Fibroblast of the conjunctiva (primary cell): ENCODE measurements around the gene PREX1.

Experiments used
- DNase-seq: peaks from one replicate; pipeline ENCODE4 v3.0.0-alpha.2; 2010; ENCODE audit warnings: low read depth

The PREX1 gene

DNA sequence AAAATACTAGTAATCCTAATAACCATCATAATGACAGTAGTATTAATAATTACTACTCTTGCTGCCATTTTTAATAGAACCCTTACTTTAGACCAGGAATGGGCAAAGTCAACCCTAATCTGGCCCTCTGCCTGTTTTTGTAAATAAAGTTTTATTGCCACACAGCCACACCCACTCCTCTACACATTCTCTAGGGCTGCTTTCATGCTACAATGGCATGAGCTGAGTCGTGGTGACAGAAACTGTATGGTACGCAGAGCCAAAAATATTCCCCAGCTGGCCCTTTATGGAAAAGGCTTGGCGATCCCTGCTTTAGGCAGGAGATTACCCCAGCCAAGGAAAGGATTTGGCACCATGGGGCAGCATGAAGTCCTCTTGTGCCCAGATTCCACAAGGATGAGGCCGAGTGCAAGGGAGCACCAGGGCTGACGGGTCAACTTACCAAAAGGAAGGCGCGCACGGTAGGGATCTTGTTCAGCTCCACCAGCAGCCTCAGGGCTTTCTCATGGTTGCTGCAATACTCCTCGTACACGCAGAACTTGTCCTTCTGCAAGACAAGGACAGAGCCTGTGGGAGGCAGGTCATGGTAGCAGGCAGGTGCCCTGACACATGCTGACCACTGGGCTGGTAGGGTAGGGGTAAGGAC lies 93.6 kb downstream of the PREX1 start:
- no peak for DNase-seq

DNA sequence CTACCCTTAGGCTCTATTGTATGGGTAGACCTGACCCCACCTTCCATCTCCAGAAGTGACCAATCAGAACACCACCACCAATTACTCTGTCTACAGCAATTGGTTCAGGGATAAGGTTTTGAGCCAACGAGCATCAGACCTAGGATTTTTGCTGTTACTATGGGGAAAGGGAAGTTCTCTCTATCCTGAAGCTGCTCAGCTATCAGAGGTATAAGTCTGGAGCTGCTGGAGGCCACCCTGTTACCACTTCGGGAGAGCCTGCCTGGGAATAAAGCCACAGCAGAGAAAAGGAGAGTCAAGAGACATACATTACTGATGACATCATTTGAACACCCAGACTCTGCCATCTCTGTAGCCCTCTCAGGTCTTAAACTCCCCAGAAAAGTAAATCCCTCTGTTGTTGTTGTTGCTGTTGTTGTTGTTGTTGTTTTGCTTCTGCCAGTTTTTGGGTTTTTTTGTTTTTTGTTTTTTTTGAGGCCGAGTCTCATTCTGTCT lies 94.5 kb downstream of the PREX1 start:
- no peak for DNase-seq

DNA sequence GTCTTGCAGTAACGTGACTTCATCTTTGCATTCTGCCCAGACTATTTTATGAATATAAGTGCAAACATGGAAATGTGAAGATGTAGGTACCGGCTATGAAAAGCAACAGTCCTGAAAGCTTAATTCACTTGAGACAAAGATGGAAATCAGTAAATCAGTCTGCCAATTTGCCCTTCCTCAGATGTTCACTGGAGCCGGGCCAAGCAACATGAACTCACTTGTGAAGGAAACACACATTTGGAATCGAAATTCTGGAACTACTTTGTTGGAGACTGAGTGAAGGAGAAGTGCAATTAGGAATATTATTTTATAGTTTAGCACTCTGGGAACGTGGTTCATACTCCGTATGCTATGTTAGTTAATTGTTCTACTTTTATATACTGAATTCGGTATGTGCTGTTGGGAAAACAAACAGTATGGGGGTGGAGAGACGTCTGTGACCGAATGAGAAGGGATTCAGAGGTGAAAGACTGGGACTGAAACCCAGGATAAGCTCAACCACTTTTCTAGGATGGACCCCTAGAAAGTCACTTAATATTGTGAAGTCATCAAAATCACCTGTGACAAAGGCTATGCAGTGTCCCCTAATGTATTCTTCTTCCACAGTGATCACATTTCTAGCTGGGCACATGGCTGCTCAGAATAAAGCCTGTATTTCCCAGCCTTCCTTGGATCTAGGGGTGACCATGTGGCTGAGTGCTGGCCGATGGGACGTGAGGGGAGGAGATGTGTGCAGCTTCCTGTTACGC lies 95.5 kb downstream of the PREX1 start:
- no peak for DNase-seq

DNA sequence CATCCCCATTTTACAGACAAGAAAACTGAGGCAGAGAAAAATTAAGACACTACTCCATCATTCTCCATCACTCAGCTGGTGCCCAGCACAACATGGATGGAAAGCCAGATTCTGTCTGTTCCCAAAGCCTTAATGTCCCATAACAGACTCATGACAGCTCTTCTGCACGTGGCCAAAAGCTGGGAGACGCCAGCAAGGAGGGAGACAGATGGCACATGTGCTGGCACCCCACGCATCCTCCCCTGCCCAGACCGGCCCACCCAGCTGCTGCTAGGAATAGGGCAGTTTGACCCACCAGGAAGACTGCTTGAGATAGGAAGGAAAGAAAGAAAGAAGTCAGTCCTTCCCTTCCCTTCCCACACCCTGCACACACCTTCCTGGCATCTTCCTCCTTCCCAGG lies 96.3 kb downstream of the PREX1 start:
- no peak for DNase-seq

DNA sequence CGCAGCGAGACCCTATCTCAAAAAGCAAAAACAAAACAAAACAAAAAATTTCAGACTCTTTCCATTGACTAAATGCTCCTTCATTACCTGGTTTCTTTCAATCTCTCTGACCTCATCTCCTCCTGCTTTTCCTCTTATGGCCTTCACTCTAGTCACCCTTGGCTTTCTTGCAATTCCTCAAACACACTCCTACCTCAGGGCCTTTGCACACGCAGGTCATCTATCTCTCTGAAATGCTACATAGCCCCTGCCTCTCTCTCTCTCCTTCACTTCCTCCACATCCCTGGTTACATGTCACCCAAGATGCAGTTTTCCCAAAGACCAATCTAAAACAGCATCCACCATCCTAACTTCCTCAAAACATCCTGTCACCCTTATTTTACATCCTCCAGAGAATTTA lies 96.8 kb downstream of the PREX1 start:
- DNase-seq = no peak

DNA sequence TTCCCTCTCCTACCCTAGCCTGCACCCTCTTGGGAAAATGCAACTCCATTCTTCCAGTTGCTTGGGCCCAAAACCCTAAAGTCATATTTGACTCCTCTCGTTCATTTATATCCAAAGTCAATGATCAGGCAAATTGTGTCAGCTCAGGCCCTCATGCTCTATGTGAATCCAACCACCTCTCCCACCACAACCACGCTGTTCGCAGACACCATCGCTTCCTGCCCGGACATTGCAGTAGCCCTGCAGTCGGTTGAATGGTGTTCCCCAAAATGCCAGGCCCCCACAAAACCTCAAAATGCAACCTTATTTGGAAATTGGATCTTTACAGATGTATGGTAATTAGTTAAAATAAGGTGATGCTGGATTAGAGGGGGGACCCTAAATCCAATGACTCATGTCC lies 98.3 kb downstream of the PREX1 start:
- DNase-seq = no peak

DNA sequence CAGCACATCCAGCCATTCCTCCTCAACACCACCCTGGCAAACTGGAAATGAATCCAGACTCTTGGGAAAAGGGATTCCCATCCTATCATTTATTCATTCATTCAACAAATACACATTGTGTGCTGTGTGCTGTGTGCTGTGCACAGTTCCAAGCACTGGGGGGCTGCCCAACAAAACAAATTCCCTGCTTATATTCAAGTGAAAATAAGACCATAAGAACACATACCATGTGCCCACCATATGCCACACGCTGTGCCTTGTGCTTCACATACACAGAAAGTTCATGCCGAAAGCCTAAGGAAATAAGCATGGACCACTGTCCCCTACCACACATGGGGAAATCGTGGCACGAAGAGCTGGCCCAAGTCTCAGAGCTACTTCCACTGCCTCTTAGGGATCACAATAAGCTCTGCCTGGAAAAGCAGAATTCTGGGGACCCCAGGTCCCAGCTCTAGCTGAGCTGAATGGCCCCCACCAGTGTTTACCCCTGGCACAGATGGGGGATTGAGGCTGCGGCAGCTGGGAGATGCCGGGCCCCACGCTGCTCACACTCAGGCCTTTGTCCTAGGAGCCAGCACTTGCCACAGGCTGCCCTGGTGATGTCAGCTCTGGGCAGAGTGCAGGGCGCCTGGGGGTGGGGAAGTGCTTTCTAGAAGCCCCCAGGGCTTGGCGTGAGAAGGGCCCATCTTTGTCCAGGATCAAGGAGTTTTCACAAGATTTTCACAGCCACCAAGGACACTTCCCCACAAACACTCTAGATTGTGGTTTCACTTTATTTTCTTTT lies 99.6 kb downstream of the PREX1 start:
- DNase-seq = no peak

DNA sequence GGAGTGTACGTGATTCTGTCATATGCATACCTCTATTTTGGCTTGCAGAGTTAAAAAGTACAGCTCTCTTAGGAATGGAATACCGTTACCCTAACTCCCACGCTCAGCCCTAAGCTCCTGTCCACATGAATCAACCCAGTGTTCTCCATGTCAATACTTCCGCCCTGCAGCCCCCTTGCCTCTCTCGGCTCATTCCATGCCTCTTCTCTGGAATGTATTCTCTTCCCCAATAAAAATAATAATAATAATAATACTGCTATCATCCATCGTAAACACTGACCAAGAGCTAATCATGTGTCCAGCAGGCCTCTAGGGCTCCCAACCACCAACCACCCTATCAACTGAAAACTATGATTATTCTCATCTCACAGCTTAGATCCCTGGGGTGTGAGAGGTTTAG lies 100.6 kb downstream of the PREX1 start:
- DNase-seq = no peak

DNA sequence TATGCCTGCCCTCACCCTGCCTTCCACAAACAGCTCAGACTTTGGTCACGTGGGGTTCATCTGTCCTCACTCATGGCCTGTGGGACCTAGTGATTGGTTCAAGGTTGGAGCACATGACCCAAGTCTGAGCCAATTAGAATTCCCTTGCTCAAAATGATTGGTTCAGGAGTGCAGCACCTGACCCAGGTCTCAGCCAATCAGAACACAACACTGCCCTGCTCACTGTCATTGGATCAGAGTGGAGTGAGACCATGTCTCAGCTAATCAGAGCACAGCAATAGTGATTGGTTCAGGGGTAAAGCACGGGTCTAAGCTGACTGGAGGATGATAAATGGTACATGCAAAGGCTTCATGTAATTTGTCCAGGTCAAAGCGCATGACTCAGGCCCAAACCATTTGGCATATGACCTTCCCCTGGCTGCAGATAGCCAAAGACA lies 102.2 kb downstream of the PREX1 start:
- DNase-seq = no peak

DNA sequence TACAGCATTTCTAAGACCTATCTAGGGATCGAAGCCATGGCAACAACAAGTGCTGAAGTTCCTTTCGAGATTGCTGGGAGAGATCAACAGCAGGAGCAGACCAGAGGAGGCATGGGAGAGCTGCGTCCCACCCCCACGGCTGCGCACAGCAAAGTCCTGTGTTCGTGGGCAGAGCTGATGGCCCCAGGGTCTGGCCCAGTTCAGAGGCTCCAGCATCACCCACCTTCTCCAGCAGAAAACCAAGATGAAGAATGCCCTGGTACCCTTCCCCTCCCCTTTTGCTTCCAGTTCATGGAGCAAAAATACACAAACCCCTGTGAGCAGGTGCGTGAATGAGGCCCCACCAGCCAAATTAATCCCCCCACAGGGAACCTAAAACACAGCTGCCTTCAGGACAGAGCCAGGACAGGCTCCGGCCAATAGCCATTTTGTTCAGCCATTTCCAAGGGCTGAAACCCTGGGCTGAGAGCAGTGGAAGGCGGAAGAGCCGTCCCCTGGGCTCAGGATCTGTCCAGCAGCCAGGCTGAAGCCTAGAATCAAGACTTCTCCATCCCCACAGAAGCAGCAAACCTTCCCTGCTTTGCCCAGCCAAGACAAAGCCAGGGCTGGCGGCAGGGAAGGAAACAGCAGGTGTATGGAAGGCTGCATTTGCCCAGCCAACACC lies 102.8 kb downstream of the PREX1 start:
- DNase-seq = no peak

DNA sequence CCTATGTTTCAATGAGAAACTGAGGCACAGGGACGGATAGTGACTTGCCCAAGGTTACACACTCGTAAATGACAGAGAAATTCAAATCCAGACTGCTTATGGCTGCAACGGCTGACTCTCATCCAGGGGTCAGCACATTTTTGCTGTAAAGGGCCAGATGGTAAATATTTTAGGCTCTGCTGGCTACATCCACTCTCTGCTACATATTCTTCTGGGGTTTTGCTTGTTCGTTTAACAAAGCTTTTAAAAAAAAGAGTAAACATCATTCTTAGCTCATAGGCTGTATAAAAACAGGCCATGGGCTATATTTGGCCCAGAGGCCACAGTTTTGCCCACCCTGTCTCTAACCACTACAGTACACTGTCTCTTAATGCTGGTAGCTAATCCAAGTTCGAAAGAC lies 103.4 kb downstream of the PREX1 start:
- no peak for DNase-seq

DNA sequence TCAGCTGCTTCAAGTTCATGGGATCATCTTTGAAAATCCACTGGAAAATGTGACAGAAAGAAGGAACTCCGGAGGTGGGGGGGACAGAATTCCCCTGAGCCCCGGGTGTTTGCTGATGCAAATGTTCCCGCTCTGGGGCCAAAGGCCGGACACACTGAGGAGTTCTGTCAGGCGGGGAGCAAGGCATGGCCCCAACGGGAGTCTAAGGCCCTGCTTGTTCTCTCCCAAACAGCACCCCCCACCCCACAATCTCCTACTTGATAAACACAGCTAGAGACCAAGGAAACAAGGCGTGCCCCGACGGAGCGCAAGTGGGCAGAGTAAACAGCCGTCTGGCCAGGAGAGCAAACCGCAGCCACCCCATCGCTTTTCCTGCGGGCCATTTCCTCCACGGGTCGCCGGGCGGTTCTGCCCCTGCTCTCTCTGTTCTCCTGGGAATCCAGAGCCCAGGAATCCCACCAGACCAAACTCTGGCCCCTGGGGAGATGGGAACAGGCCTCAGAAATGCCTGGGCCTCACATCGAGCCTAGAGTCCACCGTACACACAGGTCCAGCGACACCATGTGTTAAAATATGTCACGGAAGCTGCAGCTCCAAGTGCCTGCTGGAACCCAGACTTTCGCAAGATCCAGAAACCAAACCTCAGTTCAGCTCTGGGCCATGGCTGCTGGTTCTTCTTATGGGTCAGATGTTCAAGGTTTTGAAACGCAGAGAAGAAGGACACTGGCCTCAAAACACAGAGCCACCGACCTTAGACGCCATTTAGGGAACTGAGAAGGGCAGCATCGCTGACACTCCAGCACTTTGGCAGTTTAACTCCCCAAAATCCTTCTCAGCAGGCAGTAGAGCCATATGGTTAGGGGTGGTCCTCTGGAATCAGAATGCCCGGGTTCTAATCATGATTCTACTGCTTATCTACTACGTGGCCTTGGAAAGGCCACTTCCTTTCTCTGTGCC lies 104.2 kb downstream of the PREX1 start:
- no peak for DNase-seq

DNA sequence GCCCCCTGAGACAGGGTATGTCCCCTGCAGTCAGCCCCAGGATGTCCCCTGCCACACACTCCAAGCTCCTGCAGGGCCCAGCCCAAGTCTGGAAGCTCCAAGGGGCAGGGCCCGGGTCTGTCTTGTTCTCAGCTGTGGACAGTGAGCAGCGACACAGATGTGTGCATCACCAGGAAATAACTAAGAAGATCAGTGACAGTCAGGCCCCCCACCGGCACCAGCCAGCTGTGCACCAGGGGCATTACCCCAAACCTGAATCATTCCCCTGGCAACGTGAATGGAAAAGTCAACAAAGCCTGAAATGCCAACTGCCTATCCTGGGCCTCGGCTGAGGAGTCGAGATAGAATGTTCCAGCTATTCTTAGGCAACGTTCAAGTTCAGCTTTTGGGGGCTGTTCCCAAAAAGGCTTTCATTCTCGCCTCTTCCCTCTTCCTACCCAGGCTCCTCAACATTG lies 105.0 kb downstream of the PREX1 start:
- DNase-seq = peak; percentile 18

DNA sequence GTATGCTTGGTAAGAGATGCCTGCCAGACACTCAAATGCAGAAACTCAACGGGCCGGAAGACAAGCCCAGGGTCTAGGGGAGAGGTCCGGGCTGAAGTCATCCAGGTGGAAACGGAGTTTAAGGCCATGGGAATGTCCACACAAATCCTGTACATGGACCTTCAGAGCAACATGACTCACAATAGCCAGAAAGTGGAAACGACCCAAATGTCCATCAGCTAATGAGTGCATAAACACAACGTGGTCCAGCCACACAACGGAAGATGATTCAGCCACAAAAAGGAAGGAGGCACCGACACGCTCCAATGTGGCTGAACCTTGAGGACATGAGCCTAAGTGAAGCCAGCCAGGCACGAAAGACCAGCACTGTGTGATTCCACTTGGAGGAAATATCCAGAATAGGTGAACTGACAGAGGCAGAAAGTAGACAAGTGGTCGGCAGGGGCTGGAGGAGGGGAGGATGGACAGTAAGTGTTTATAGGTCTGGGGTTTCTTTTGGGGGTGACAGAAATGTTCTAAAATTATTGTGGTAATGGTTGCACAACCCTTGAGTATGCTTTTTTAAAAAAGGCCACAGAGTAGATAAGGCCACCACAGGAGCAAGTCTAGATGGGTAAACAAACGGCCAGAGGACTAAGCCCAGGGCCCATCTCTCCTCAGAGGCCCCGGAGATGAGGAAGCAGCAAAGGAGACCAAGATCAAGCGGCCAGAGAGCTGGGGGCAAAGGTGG lies 105.6 kb downstream of the PREX1 start:
- no peak for DNase-seq

DNA sequence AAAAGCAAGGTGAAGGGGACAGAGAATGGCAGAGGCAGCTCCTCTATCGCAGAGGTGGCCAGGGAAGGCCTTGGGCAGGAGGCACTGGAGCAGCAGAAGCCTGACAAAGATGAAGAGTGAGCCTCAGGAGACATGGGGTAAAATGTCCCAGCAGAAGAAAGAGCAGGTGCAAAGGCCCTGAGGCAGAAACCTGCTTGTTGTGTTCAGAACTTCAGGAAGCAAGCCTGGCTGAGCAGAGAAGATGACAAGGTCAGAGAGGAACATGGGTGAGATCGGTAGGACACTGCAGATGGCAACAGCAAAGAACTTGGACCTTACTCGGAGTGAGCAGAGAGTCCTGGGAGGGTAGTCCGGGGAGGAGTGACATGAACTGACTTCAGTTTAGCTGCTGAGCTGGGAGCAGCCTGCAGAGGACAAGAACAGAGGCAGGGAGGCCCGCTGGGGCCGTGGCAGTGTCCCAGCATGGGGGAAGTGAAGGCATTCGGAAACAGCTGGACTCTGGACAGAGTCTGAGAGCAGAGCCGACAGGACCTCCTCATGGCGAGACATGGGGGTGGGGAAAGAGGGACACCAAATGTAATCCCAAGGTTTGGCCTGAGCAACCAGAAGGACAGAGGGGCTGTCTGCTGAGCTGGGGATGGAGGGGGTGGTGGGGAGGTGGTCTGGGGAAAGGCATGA lies 106.3 kb downstream of the PREX1 start:
- no peak for DNase-seq

DNA sequence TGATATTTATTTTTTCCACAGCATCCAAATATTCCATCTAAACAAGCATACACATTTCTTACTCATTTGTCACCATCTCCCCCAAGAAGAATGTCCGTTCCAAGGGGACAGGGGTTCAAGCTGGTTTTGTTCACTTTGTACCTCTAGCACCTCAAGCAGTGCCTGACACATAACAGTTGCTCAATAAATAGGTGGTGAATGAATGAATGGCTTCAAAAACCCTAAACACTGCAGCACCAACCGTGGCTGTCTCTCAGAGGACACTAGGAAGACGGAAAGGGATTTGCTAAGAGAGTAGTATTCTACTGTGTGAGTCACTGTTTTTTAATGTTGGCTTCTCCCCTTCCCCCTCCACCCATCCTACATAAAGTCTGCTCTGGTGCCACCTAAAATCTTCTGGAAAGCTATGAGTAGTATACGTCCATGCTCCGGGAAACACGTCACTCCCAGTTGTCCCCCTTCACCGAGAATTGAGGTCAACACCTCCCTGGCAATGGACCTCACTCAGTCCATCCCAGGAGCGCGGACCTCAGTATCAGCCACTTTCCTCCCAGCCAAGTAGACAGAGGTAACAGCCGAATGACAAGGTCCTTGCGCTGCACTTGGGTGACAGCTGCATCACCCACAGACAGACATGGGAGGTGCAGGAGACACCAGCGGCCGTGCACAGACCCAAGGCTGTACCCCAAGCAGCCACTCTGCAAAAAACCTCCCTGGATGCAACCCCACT lies 107.4 kb downstream of the PREX1 start:
- DNase-seq = no peak

DNA sequence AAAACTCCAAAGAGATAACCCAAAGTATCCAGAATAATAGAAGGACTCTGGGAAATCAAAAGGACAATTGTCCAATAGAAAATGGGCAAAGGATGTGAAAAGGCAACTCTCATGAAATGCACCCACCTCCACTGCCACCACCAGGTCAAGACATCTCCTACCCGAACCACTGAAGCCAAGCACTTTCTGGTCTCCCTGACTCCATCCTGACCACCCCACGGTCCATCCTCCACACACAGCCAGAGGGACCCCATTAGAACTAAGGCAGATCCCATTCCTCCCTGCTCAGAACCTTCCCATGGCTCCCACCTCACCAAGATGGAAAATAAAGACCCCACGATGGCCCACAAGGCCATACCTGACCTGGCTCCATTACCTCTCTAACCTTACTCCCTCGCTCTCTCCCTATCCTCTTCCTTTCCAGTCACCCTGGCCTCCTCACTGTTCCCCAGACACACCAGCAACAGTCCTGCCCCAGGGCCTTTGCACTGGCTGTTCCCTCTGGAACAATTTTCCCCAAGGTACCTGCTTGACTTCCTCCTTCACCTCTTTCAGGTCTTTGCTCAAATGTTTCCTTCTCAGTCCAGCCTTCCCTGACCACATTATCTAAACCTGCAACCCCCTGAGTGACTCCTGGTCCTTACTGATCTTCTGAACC lies 108.1 kb downstream of the PREX1 start:
- no peak for DNase-seq

DNA sequence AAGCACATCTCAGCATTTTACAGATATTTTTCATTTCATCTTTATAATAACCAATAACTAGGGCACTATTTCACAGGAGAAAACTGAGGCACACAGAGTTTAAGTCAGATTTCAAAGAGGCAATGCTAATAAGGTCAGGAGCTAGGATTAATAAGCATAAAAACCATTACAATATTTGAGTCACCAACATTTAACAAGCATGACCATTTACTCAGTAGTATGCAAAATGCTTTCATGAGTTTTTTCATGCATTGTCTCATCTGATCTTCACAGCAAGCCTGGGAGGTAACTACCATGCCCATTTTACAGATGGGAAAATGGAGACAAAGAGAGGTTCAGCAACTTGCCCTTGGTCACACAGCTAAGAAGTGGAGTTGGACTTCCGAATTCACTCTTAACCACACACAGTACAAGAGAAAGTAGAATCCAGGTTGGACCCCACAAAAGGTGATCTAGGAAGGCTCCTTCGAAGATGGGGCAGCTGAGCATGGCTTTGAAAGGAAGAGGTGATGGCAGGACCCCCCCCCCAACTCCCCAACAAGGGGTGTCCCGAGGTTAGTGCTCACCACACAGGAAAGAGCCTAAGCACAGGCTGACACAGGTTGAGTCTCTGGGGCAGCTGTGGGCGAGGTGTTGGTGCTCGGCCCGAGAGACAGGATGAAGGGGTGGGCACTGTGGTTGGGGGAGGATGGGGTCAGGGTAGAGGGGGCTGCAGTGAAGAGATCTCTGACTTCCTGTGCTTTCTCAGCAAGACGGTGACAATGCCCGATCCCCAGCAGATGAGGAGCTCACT lies 108.8 kb downstream of the PREX1 start:
- DNase-seq = no peak
